ENCODE measurements around the gene GPR132. TPM values are rescaled to one million over a fixed set of nuclear protein-coding genes. Genes with fewer than 3 reads are reported as not detected.

GPR132 gene
- total and polyA plus RNA-seq, 2 of the 13 experiments (the other 11 are each of a cell fraction or from before 2014, with no cell fraction given), result not detected

DNA sequence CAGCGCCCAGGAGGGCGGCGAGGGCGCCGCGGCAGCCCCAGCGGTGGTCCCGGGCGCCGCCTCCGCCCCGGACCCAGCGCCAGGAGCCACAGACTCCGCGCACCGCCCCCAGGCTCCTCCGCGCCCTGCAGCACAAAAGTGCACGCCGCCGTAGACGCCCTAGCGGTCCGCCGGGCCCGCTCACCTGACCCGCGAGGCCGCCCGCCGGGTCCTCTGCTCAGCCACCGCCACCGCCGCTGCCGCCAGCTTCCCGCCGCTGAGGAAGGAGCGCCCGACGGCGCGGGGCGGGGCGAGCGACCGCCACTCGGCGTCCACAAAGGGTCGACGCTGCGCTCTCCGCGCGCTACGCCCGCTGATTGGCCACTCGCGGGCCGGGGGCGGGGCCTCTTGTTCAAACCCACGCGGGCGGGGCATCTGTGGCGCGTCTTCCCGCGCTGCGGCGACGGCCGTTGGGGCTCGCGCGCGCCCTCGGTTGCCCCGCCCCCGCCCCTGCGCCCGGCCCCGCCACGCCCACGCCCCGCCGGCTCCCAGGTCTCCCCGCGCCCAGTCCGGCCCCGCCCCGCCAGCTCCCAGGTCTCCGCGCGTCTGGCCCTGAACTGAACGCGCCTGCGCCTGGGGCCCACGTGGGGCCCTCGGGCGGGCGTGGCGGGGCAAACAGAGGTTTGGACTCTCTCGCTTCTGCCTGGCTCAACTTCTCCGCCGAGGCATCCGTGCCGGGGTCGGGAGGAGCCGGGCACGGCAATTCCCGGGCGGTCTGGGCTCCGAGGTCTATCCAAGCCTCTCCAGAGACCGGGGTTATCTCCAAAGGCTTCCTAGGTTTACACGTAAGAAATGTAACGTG, 44.2 kb downstream of the GPR132 start, which contains the start of gene CDCA4 (continued):
- TF ChIP-seq GATA4 (IDR thresholded peaks at IDR 0.05; ENCODE audit: borderline replicate concordance, low read depth) (no peak), MAF1 (CRISPR knock-in tag; IDR thresholded peaks at IDR 0.05; ENCODE audit: borderline replicate concordance) (0 out of 2 replicates have a peak, but pooled peaks have one; percentile 52), ZKSCAN5 (CRISPR knock-in tag; IDR thresholded peaks at IDR 0.05) (no peak), KDM6A (CRISPR knock-in tag; IDR thresholded peaks at IDR 0.05; ENCODE audit: low read depth) (no peak), YY1 (IDR thresholded peaks at IDR 0.05; ENCODE audit: insufficient read depth, insufficient replicate concordance, low read depth, low read length) (peak; percentile 31), IRF2 (CRISPR knock-in tag; IDR thresholded peaks at IDR 0.05) (no peak), RBFOX2 (IDR thresholded peaks at IDR 0.05; ENCODE audit: low read depth, low read length) (peak; percentile 84), ZNF24 (IDR thresholded peaks at IDR 0.05) (no peak), ZBTB1 (CRISPR knock-in tag; IDR thresholded peaks at IDR 0.05; ENCODE audit: borderline replicate concordance) (no peak), DMAP1 (CRISPR knock-in tag; IDR thresholded peaks at IDR 0.05) (peak; percentile 83; the same call in 1 of the 2 replicates), KMT2B (CRISPR knock-in tag; IDR thresholded peaks at IDR 0.05) (peak; percentile 68; the same call in 1 of the 2 replicates), HNRNPLL (IDR thresholded peaks at IDR 0.05; ENCODE audit: low read depth, low read length, poor library complexity, severe bottlenecking) (peak; percentile 71), ZNF142 (CRISPR knock-in tag; IDR thresholded peaks at IDR 0.05) (peak; percentile 53; the same call in 1 of the 2 replicates), ZNF205 (CRISPR knock-in tag; IDR thresholded peaks at IDR 0.05) (no peak; the same call in 1 of the 2 replicates), HIVEP1 (CRISPR knock-in tag; IDR thresholded peaks at IDR 0.05) (no peak), ZNF790 (CRISPR knock-in tag; IDR thresholded peaks at IDR 0.05; ENCODE audit: borderline replicate concordance) (peak; percentile 41; the same call in 1 of the 2 replicates), NFIB (CRISPR knock-in tag; IDR thresholded peaks at IDR 0.05; ENCODE audit: borderline replicate concordance) (no peak), ZNF12 (CRISPR knock-in tag; IDR thresholded peaks at IDR 0.05) (no peak), HBP1 (CRISPR knock-in tag; IDR thresholded peaks at IDR 0.05; ENCODE audit: low read depth) (no peak), ZFX (CRISPR knock-in tag; IDR thresholded peaks at IDR 0.05; ENCODE audit: low read depth) (peak; percentile 55), HOXA5 (CRISPR knock-in tag; IDR thresholded peaks at IDR 0.05) (0 out of 2 replicates have a peak, but pooled peaks have one; percentile 40), FOXO1 (CRISPR knock-in tag; IDR thresholded peaks at IDR 0.05) (no peak)

All from HepG2 (cell line).